GM18505 (cell line): ENCODE data around the gene RUNX2.
A peak's percentile ranks its signal among the peaks of the same experiment; 100 is the strongest.
"Not testable (repeated sequence)": the region's sequence is repeated elsewhere in the genome, so short reads cannot be mapped to it uniquely, and the experiment has no call there.

Experiments
- ATAC-seq: cut with Tn5 transposase; IDR thresholded peaks from one replicate; pipeline ENCODE4 v1.9.1; 2021; ENCODE audit not compliant: unreplicated experiment
- POLR2A ChIP-seq: IDR thresholded peaks from 4 replicates; pipeline ENCODE4 v1.6.1; 2011; ENCODE audit warnings: borderline replicate concordance; ENCODE audit not compliant: insufficient read depth, insufficient read length; ENCODE audit errors: extremely low read depth

RUNX2 gene

GRCh38 chr6:45667300-45667699 lies 339.2 kb downstream of the RUNX2 start:
- no peak for TF ChIP-seq POLR2A
- no peak for ATAC-seq

- no peak for TF ChIP-seq POLR2A
- ATAC-seq: no peak
These were observed 339.6 kb downstream of the RUNX2 start for GRCh38 chr6:45667766-45668165.

- no peak for ATAC-seq
- no peak for TF ChIP-seq POLR2A
These were observed 340.6 kb downstream of the RUNX2 start for GRCh38 chr6:45668705-45669104.

GRCh38 chr6:45673167-45673566 lies 345.0 kb downstream of the RUNX2 start:
- not testable (repeated sequence) for ATAC-seq

- not testable (repeated sequence) for ATAC-seq
These were observed 347.0 kb downstream of the RUNX2 start for GRCh38 chr6:45675166-45675565.

GRCh38 chr6:45675634-45676033 lies 347.5 kb downstream of the RUNX2 start:
- no peak for TF ChIP-seq POLR2A
- ATAC-seq: no peak

GRCh38 chr6:45676380-45676779 lies 348.2 kb downstream of the RUNX2 start:
- no peak for TF ChIP-seq POLR2A
- no peak for ATAC-seq

GRCh38 chr6:45677381-45678284 lies 349.5 kb downstream of the RUNX2 start:
- ATAC-seq: peak; percentile 59
- no peak for TF ChIP-seq POLR2A

- ATAC-seq: no peak
These were observed 350.1 kb downstream of the RUNX2 start for GRCh38 chr6:45678285-45678607.

GRCh38 chr6:45679163-45679562 lies 351.0 kb downstream of the RUNX2 start:
- ATAC-seq: no peak
- TF ChIP-seq POLR2A: no peak

More at GRCh38 chr6:45678285-45678607, 350.1 kb downstream of the RUNX2 start:
- TF ChIP-seq POLR2A: no peak

- no peak for TF ChIP-seq POLR2A
These were observed 351.5 kb downstream of the RUNX2 start for GRCh38 chr6:45679631-45680030.

GRCh38 chr6:45681860-45682511 lies 353.9 kb downstream of the RUNX2 start:
- TF ChIP-seq POLR2A: no peak
- ATAC-seq: peak; percentile 92

More at GRCh38 chr6:45679631-45680030, 351.5 kb downstream of the RUNX2 start:
- no peak for ATAC-seq

- no peak for TF ChIP-seq POLR2A
- no peak for ATAC-seq
These were observed 356.3 kb downstream of the RUNX2 start for GRCh38 chr6:45684476-45684875.

GRCh38 chr6:45685076-45685475 lies 356.9 kb downstream of the RUNX2 start:
- TF ChIP-seq POLR2A: no peak
- no peak for ATAC-seq

- no peak for ATAC-seq
- no peak for TF ChIP-seq POLR2A
These were observed 358.9 kb downstream of the RUNX2 start for GRCh38 chr6:45686841-45687569.
